Astrocyte (in vitro differentiated cells and primary cell): ENCODE results near the gene JAZF1. TPM values are rescaled to one million over a fixed set of nuclear protein-coding genes. Genes with fewer than 3 reads are reported as not detected.

Experiments
- DNase-seq: peaks from one replicate; pipeline ENCODE4 v3.0.0-alpha.2; 2010; ENCODE audit warnings: low read depth
- FAIRE-seq: peaks from 2 replicates; lab custom pipeline; 2011; peaks lifted over from hg19 to GRCh38; lab: Jason Lieb, UNC
- H2AFZ ChIP-seq: 2 replicates; pipeline ENCODE4 v1.6.0; 2012; ENCODE audit warnings: low read depth, low read length, inconsistent platforms
- H3K27ac ChIP-seq: 2 replicates; pipeline ENCODE4 v1.5.1; 2011; ENCODE audit warnings: low read depth, low read length, inconsistent platforms
- H3K27me3 ChIP-seq: 2 replicates; pipeline ENCODE4 v1.6.0; 2011; ENCODE audit warnings: low read length, inconsistent platforms; ENCODE audit not compliant: insufficient read depth
- H3K36me3 ChIP-seq: 2 replicates; pipeline ENCODE4 v1.5.1; 2011; ENCODE audit warnings: low read length, inconsistent platforms; ENCODE audit not compliant: insufficient read depth
- H3K4me1 ChIP-seq: 2 replicates; pipeline ENCODE4 v1.5.1; 2011; ENCODE audit warnings: low read length, inconsistent platforms; ENCODE audit not compliant: insufficient read depth
- H3K4me2 ChIP-seq: 2 replicates; pipeline ENCODE4 v1.6.0; 2012; ENCODE audit warnings: low read length, inconsistent platforms
- H3K4me3 ChIP-seq: 2 replicates; pipeline ENCODE4 v1.5.1; 2011; ENCODE audit warnings: low read depth, mild to moderate bottlenecking, low read length, inconsistent platforms; ENCODE audit not compliant: insufficient read depth
- H3K79me2 ChIP-seq: 2 replicates; pipeline ENCODE4 v1.6.0; 2012; ENCODE audit warnings: mild to moderate bottlenecking, low read length, inconsistent platforms; ENCODE audit not compliant: insufficient read depth
- H3K9ac ChIP-seq: 2 replicates; pipeline ENCODE4 v1.6.0; 2012; ENCODE audit warnings: mild to moderate bottlenecking, low read length, inconsistent platforms
- H3K9me3 ChIP-seq: 2 replicates; pipeline ENCODE4 v1.5.1; 2012; ENCODE audit warnings: low read depth, mild to moderate bottlenecking, low read length, inconsistent platforms; ENCODE audit not compliant: insufficient read depth
- H4K20me1 ChIP-seq: 2 replicates; pipeline ENCODE4 v1.6.0; 2012; ENCODE audit warnings: low read length, inconsistent platforms; ENCODE audit not compliant: insufficient read depth
- H3K27ac Mint-ChIP-seq: one replicate; pipeline ENCODE4 v1.8.0; 2021; ENCODE audit warnings: mild to moderate bottlenecking, mixed read lengths; ENCODE audit not compliant: unreplicated experiment
- H3K27me3 Mint-ChIP-seq: one replicate; pipeline ENCODE4 v1.8.0; 2021; ENCODE audit warnings: low read depth, mixed read lengths; ENCODE audit not compliant: unreplicated experiment
- H3K36me3 Mint-ChIP-seq: one replicate; pipeline ENCODE4 v1.8.0; 2021; ENCODE audit warnings: low read depth, mixed read lengths; ENCODE audit not compliant: unreplicated experiment
- H3K4me1 Mint-ChIP-seq: one replicate; pipeline ENCODE4 v1.8.0; 2021; ENCODE audit warnings: low read depth, mixed read lengths; ENCODE audit not compliant: unreplicated experiment
- H3K4me3 Mint-ChIP-seq: one replicate; pipeline ENCODE4 v1.8.0; 2021; ENCODE audit warnings: mild to moderate bottlenecking, moderate library complexity, mixed read lengths; ENCODE audit not compliant: unreplicated experiment
- H3K9me3 Mint-ChIP-seq: one replicate; pipeline ENCODE4 v1.8.0; 2021; ENCODE audit warnings: mild to moderate bottlenecking, mixed read lengths; ENCODE audit not compliant: unreplicated experiment
- CTCF ChIP-seq: IDR thresholded peaks from 2 replicates; pipeline ENCODE4 v1.5.1; 2011; ENCODE audit warnings: low read depth, mild to moderate bottlenecking, inconsistent platforms, low read length, moderate library complexity; ENCODE audit not compliant: insufficient read depth
- EZH2 ChIP-seq: IDR thresholded peaks from 2 replicates; pipeline ENCODE4 v1.6.1; 2012; ENCODE audit warnings: mild to moderate bottlenecking, low read length, inconsistent platforms; ENCODE audit not compliant: insufficient read depth
- total RNA-seq: library from RNA; stranded (reverse); gene quantifications from 2 replicates; pipeline ENCODE4 v1.2.1, GENCODE V29; 2021

Gene JAZF1
- total RNA-seq, 1 donor from 2014 or later = 20.1 TPM

GRCh38 chr7:28138837-28139236 is 41.8 kb downstream of the JAZF1 start:
- Mint-ChIP-seq H3K4me3 (no peak overlapping the region), H3K36me3 (peaks cover 6% of the 10 kb centered on the region), H3K4me1 (peaks cover 19% of the 10 kb centered on the region), H3K9me3 (no peaks in the 10 kb centered on the region), H3K27me3 (no peaks in the 10 kb centered on the region), H3K27ac (no peak overlapping the region)
- TF ChIP-seq CTCF = no peak
- no peak for TF ChIP-seq EZH2
- peak; percentile 34 for FAIRE-seq
- Histone ChIP-seq H3K9ac (no peak overlapping the region), H3K4me3 (no peak overlapping the region), H3K36me3 (no peaks in the 10 kb centered on the region), H3K9me3 (no peaks in the 10 kb centered on the region), H3K27me3 (no peaks in the 10 kb centered on the region), H3K79me2 (peaks cover 7% of the 10 kb centered on the region), H3K27ac (no peak overlapping the region), H3K4me1 (peaks cover 7% of the 10 kb centered on the region), H3K4me2 (no peak overlapping the region), H4K20me1 (peaks cover 55% of the 10 kb centered on the region), H2AFZ (no peak overlapping the region)
- DNase-seq = no peak

- H3K79me2 ChIP-seq = peaks cover under 1% of the 10 kb centered on the region
- H3K4me2 ChIP-seq = no peak overlapping the region
- Mint-ChIP-seq H3K27me3 (no peaks in the 10 kb centered on the region), H3K27ac (no peak overlapping the region), H3K36me3 (peaks cover 4% of the 10 kb centered on the region), H3K9me3 (no peaks in the 10 kb centered on the region), H3K4me1 (peaks cover 23% of the 10 kb centered on the region), H3K4me3 (no peak overlapping the region)
- no peak overlapping the region for H3K27ac ChIP-seq
- peaks cover 58% of the 10 kb centered on the region for H4K20me1 ChIP-seq
- H3K36me3 ChIP-seq = no peaks in the 10 kb centered on the region
- no peak for TF ChIP-seq EZH2
- TF ChIP-seq CTCF = no peak
- H3K9me3 ChIP-seq = no peaks in the 10 kb centered on the region
- DNase-seq (peak; percentile 62), FAIRE-seq (no peak)
- H3K4me3 ChIP-seq = no peak overlapping the region
- H3K9ac ChIP-seq = no peak overlapping the region
- no peaks in the 10 kb centered on the region for H3K27me3 ChIP-seq
- H3K4me1 ChIP-seq = peaks cover 13% of the 10 kb centered on the region
- no peak overlapping the region for H2AFZ ChIP-seq
Observed at GRCh38 chr7:28137463-28137862, 43.1 kb downstream of the JAZF1 start.

DNA sequence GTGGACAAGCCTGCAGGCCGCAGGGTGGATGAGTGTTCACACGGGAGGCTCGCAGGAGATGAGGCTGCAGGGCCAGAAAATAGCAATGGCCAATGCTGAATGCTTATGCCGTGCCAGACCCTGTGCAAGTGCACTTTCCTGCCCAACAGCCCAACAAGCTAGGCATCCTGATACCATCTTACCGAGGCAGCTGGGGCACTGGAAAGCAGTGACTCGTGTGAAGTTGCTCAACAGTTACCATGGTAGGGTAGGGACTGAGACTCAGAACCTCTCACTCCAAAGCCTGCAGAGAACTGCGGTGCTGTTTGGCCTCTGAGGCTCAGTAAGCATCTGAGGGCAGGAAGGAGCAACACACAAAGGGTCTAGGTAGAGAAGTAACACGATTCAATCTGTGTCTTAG is 43.7 kb downstream of the JAZF1 start:
- H3K79me2 ChIP-seq = no peaks in the 10 kb centered on the region
- no peak overlapping the region for H2AFZ ChIP-seq
- H3K36me3 ChIP-seq = no peaks in the 10 kb centered on the region
- Mint-ChIP-seq H3K4me3 (no peak overlapping the region), H3K9me3 (no peaks in the 10 kb centered on the region), H3K36me3 (peaks cover 4% of the 10 kb centered on the region), H3K27ac (no peak overlapping the region), H3K4me1 (peaks cover 23% of the 10 kb centered on the region), H3K27me3 (no peaks in the 10 kb centered on the region)
- H3K4me3 ChIP-seq = no peak overlapping the region
- peaks cover 13% of the 10 kb centered on the region for H3K4me1 ChIP-seq
- TF ChIP-seq EZH2 (no peak), CTCF (no peak)
- H4K20me1 ChIP-seq = peaks cover 59% of the 10 kb centered on the region
- no peaks in the 10 kb centered on the region for H3K9me3 ChIP-seq
- no peak for DNase-seq
- no peak overlapping the region for H3K9ac ChIP-seq
- FAIRE-seq = no peak
- no peaks in the 10 kb centered on the region for H3K27me3 ChIP-seq
- no peak overlapping the region for H3K4me2 ChIP-seq
- no peak overlapping the region for H3K27ac ChIP-seq
